Measurements from ENCODE around the gene SLC25A13. TPM values are rescaled to one million over a fixed set of nuclear protein-coding genes. Genes with fewer than 3 reads are reported as not detected.

Gene SLC25A13
- polyA plus RNA-seq, 1 donor: 41.0 TPM

GRCh38 chr7:96235281-96235680 is 86.6 kb downstream of the SLC25A13 start:
- Histone ChIP-seq H3K27ac (ENCODE audit: low read length) (no peak overlapping the region), H3K4me3 (ENCODE audit: low read length) (no peak overlapping the region), H3K9me3 (ENCODE audit: control insufficient read depth, low read depth, low read length) (no peaks in the 10 kb centered on the region), H3K36me3 (ENCODE audit: control insufficient read depth, insufficient read depth, low read length) (peaks cover 14% of the 10 kb centered on the region), H3K4me1 (ENCODE audit: control insufficient read depth, insufficient read depth, low read length) (no peaks in the 10 kb centered on the region), H3K27me3 (ENCODE audit: control insufficient read depth, insufficient read depth, low read length) (no peaks in the 10 kb centered on the region)
- DNase-seq: no peak
- WGBS (ENCODE audit: insufficient coverage, low lambda C conversion rate): no CpG with 5 or more reads among the region's 2 CpGs

GRCh38 chr7:96233528-96234154 is 88.3 kb downstream of the SLC25A13 start:
- H3K9me3 ChIP-seq (ENCODE audit: control insufficient read depth, low read depth, low read length): peaks cover 4% of the 10 kb centered on the region
- no peak for DNase-seq
- no CpG with 5 or more reads among the region's 5 CpGs for WGBS (ENCODE audit: insufficient coverage, low lambda C conversion rate)
- no peak overlapping the region for H3K27ac ChIP-seq (ENCODE audit: low read length)
- H3K4me1 ChIP-seq (ENCODE audit: control insufficient read depth, insufficient read depth, low read length): no peaks in the 10 kb centered on the region
- H3K27me3 ChIP-seq (ENCODE audit: control insufficient read depth, insufficient read depth, low read length): no peaks in the 10 kb centered on the region
- no peak overlapping the region for H3K4me3 ChIP-seq (ENCODE audit: low read length)
- peaks cover 20% of the 10 kb centered on the region for H3K36me3 ChIP-seq (ENCODE audit: control insufficient read depth, insufficient read depth, low read length)

DNA sequence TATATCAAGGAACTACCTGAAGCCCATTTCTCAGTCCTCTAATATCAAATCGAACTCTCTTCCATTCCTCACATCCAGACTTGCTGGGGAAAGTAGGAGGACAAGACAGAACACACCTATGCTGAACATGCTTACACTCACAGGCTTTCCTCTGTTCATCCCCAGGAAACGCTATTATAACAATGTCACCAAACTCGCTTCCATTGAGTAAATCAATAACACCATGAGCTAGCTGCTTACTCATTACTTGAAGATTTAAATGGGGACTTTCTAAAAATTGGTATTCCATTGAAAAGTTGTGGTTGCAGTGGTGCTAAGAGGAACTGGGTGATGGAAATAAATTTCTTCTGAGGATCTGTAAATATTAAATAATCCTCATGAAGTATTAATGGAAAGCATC is 88.8 kb downstream of the SLC25A13 start:
- H3K4me1 ChIP-seq (ENCODE audit: control insufficient read depth, insufficient read depth, low read length): no peaks in the 10 kb centered on the region
- WGBS (ENCODE audit: insufficient coverage, low lambda C conversion rate): 80% methylated on average over 2 of the region's 3 CpGs
- H3K9me3 ChIP-seq (ENCODE audit: control insufficient read depth, low read depth, low read length): peaks cover 7% of the 10 kb centered on the region
- H3K36me3 ChIP-seq (ENCODE audit: control insufficient read depth, insufficient read depth, low read length): peaks cover 23% of the 10 kb centered on the region
- DNase-seq: no peak
- H3K27ac ChIP-seq (ENCODE audit: low read length): no peak overlapping the region
- no peak overlapping the region for H3K4me3 ChIP-seq (ENCODE audit: low read length)
- no peaks in the 10 kb centered on the region for H3K27me3 ChIP-seq (ENCODE audit: control insufficient read depth, insufficient read depth, low read length)

DNA sequence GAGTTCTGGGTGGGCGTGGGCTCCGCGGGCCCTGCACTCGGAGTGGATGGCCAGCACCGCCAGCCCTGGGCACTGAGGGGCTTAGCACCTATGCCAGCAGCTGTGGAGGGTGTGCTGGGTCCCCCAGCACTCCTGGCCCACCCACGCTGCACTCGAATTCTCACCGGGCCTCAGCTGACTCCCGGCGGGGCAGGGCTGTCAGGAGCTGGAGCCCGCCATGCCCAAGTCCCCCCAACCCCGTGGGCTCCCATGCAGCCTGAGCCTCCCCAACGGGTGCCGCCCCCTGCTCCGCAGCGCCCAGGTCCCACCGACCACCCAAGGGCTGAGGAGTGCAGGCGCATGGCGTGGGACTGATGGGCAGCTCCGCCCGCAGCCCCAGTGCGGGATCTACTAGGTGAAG is 93.1 kb downstream of the SLC25A13 start:
- H3K9me3 ChIP-seq (ENCODE audit: control insufficient read depth, low read depth, low read length): peaks cover 7% of the 10 kb centered on the region
- H3K4me3 ChIP-seq (ENCODE audit: low read length): no peak overlapping the region
- no peak for DNase-seq
- no peak overlapping the region for H3K27ac ChIP-seq (ENCODE audit: low read length)
- H3K27me3 ChIP-seq (ENCODE audit: control insufficient read depth, insufficient read depth, low read length): no peaks in the 10 kb centered on the region
- WGBS (ENCODE audit: insufficient coverage, low lambda C conversion rate): no CpG with 5 or more reads among the region's 22 CpGs
- peaks cover 18% of the 10 kb centered on the region for H3K36me3 ChIP-seq (ENCODE audit: control insufficient read depth, insufficient read depth, low read length)
- no peaks in the 10 kb centered on the region for H3K4me1 ChIP-seq (ENCODE audit: control insufficient read depth, insufficient read depth, low read length)

DNA sequence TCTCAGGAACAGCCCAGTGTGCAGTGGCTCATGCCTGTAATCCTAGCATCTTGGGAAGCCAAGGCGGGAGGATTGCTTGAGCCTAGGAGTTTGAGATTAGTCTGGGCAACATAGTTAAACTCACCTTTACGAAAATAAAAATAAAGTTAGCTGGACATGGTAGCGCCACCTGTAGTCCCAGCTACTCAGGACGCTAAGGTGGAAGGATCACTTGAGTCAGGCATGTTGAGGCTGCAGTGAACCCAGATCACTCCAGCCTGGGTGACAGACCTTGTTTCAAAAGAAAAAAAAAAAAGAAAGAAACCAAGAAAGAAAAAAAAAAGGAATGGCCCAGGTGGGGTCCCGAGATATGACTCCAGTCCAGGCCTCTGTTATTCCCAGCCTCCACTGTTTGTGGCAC is 96.6 kb downstream of the SLC25A13 start:
- no CpG with 5 or more reads among the region's 5 CpGs for WGBS (ENCODE audit: insufficient coverage, low lambda C conversion rate)
- Histone ChIP-seq H3K4me3 (ENCODE audit: low read length) (no peak overlapping the region), H3K36me3 (ENCODE audit: control insufficient read depth, insufficient read depth, low read length) (peaks cover 10% of the 10 kb centered on the region), H3K27ac (ENCODE audit: low read length) (no peak overlapping the region), H3K27me3 (ENCODE audit: control insufficient read depth, insufficient read depth, low read length) (no peaks in the 10 kb centered on the region), H3K4me1 (ENCODE audit: control insufficient read depth, insufficient read depth, low read length) (no peaks in the 10 kb centered on the region), H3K9me3 (ENCODE audit: control insufficient read depth, low read depth, low read length) (peaks cover 7% of the 10 kb centered on the region)
- DNase-seq: no peak

DNA sequence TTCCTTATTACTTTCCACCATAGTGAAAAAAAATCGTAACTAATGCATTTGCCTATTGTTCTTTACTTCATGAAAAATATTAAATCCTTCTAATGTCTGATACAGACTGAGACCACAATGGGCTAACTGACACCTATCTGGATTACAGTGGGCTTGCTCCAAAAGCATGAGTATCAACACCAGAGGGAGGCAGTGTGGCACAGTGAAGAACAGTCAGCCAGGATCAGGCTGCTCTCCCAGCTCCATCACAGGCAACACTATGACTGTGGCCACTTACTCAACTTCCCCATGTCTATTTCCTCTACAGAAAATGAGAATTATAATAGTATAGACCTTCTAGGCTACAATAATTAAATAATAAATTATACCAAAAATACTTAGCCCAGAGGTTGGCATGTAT is 97.2 kb downstream of the SLC25A13 start:
- Histone ChIP-seq H3K4me1 (ENCODE audit: control insufficient read depth, insufficient read depth, low read length) (no peaks in the 10 kb centered on the region), H3K9me3 (ENCODE audit: control insufficient read depth, low read depth, low read length) (peaks cover 7% of the 10 kb centered on the region), H3K27me3 (ENCODE audit: control insufficient read depth, insufficient read depth, low read length) (no peaks in the 10 kb centered on the region), H3K27ac (ENCODE audit: low read length) (no peak overlapping the region), H3K36me3 (ENCODE audit: control insufficient read depth, insufficient read depth, low read length) (peaks cover 8% of the 10 kb centered on the region), H3K4me3 (ENCODE audit: low read length) (no peak overlapping the region)
- WGBS (ENCODE audit: insufficient coverage, low lambda C conversion rate): 100% methylated on average over 1 of the region's 1 CpG
- DNase-seq: no peak

DNA sequence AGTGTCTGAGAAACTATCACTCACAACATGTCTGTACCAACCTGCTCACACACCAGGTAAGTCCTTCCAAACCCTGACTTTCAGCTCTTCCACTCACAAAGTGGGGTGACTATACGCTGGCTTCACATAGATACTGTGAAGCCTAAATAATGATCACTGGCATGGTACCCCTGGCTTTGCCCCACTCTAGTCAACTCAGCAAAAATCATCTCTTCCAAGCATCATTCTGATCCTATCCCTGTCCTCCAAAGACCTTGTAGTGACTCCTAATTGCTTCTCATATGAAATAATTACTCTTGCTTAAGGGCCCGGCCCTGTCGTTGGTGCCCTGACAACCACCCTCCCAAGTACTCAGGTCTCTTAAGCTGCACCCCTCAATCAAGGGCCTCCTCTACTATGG is 97.8 kb downstream of the SLC25A13 start:
- H3K4me1 ChIP-seq (ENCODE audit: control insufficient read depth, insufficient read depth, low read length): no peaks in the 10 kb centered on the region
- WGBS (ENCODE audit: insufficient coverage, low lambda C conversion rate): no CpG with 5 or more reads among the region's 3 CpGs
- peaks cover 7% of the 10 kb centered on the region for H3K9me3 ChIP-seq (ENCODE audit: control insufficient read depth, low read depth, low read length)
- no peak overlapping the region for H3K27ac ChIP-seq (ENCODE audit: low read length)
- no peak overlapping the region for H3K4me3 ChIP-seq (ENCODE audit: low read length)
- no peak for DNase-seq
- H3K27me3 ChIP-seq (ENCODE audit: control insufficient read depth, insufficient read depth, low read length): no peaks in the 10 kb centered on the region
- H3K36me3 ChIP-seq (ENCODE audit: control insufficient read depth, insufficient read depth, low read length): peaks cover 8% of the 10 kb centered on the region

GRCh38 chr7:96221888-96222287 is 100.0 kb downstream of the SLC25A13 start:
- DNase-seq: no peak
- WGBS (ENCODE audit: insufficient coverage, low lambda C conversion rate): no CpG with 5 or more reads among the region's 5 CpGs
- no peaks in the 10 kb centered on the region for H3K4me1 ChIP-seq (ENCODE audit: control insufficient read depth, insufficient read depth, low read length)

DNA sequence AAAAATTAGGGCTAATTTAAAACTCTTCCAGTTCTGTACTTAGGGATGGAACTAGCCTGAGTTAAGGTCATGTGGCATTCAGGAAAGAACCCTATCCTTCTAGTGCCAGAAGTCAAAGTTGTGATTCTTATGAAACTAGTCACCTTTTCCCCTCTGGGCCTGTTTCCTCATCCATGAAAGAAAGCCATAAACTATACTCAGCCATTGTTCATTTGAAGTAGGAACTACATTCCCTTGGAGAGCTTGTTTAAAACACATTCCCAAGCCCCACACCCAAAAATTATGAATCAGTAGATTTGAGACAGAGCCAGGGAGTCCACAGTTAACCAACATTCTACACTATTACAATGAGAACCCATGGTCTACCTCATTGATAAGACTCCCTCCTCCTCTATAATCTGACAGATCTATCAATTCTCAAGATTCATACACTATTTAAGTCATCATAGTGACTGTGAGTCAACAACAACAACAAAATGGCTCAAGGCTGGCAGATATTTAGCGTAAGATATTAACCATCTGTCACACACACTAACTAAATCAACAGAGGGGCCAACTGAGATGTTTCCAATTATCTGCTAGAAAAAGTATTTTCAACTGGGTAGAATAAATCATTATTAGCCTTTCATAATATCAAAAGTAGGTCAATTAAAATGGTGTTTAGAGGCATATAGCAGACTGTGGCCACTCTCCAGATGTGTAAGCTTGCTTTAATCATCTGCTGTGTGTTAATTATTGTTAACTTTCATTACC is 102.3 kb downstream of the SLC25A13 start:
- H3K4me3 ChIP-seq (ENCODE audit: low read length): no peak overlapping the region
- no peak for DNase-seq
- H3K4me1 ChIP-seq (ENCODE audit: control insufficient read depth, insufficient read depth, low read length): no peaks in the 10 kb centered on the region
- H3K27me3 ChIP-seq (ENCODE audit: control insufficient read depth, insufficient read depth, low read length): no peaks in the 10 kb centered on the region
- no CpG with 5 or more reads among the region's 1 CpG for WGBS (ENCODE audit: insufficient coverage, low lambda C conversion rate)
- no peaks in the 10 kb centered on the region for H3K9me3 ChIP-seq (ENCODE audit: control insufficient read depth, low read depth, low read length)
- H3K36me3 ChIP-seq (ENCODE audit: control insufficient read depth, insufficient read depth, low read length): no peaks in the 10 kb centered on the region
- H3K27ac ChIP-seq (ENCODE audit: low read length): no peak overlapping the region

More at GRCh38 chr7:96221888-96222287, 100.0 kb downstream of the SLC25A13 start:
- Histone ChIP-seq H3K36me3 (ENCODE audit: control insufficient read depth, insufficient read depth, low read length) (no peaks in the 10 kb centered on the region), H3K9me3 (ENCODE audit: control insufficient read depth, low read depth, low read length) (no peaks in the 10 kb centered on the region), H3K4me3 (ENCODE audit: low read length) (no peak overlapping the region), H3K27me3 (ENCODE audit: control insufficient read depth, insufficient read depth, low read length) (no peaks in the 10 kb centered on the region), H3K27ac (ENCODE audit: low read length) (no peak overlapping the region)

DNA sequence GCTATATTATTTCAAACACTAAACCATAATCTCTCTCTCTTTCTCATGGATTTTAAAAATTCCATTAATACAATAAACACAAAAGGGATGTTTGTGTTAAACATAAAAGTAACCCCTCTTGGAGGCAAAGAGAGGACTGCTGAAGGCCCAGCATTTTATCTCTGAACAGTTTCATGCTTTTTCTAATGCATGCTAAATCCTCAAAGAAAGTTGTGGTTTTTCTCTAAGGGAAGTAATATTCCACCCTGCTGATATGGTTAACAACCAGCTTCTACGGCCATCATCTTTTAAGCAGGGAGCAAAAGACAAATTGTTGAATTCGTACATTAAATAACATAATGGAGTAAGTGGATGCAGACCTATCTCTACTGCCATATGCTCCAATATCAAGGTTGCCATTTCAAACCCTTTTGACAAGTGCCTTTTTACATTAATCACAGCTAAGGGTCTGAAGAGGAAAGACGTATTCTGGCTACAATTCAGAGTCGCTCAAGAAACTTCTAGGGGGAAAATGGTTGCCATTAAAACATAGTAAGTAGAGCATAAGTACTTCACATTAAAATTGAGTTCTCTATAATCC is 103.1 kb downstream of the SLC25A13 start:
- Histone ChIP-seq H3K27me3 (ENCODE audit: control insufficient read depth, insufficient read depth, low read length) (no peaks in the 10 kb centered on the region), H3K9me3 (ENCODE audit: control insufficient read depth, low read depth, low read length) (no peaks in the 10 kb centered on the region), H3K36me3 (ENCODE audit: control insufficient read depth, insufficient read depth, low read length) (no peaks in the 10 kb centered on the region), H3K27ac (ENCODE audit: low read length) (no peak overlapping the region), H3K4me1 (ENCODE audit: control insufficient read depth, insufficient read depth, low read length) (no peaks in the 10 kb centered on the region), H3K4me3 (ENCODE audit: low read length) (no peak overlapping the region)
- no CpG with 5 or more reads among the region's 4 CpGs for WGBS (ENCODE audit: insufficient coverage, low lambda C conversion rate)
- DNase-seq: no peak

Measured in large intestine (tissue), 3 donors.